ENCODE results near the gene XPC. TPM values are rescaled to one million over a fixed set of nuclear protein-coding genes. Genes with fewer than 3 reads are reported as not detected.

Gene XPC
- total RNA-seq, 1 donor, result 48.7 TPM

- H3K4me1 ChIP-seq (ENCODE audit: insufficient read depth, low read length), result no peaks in the 10 kb centered on the region
- H3K4me3 ChIP-seq (ENCODE audit: low read length), result no peak overlapping the region
- H3K9me3 ChIP-seq (ENCODE audit: low read depth, low read length), result peaks cover 4% of the 10 kb centered on the region
- no peaks in the 10 kb centered on the region for H3K27me3 ChIP-seq (ENCODE audit: insufficient read depth, low read length)
Observed at GRCh38 chr3:14166877-14167603, 11.4 kb downstream of the XPC start.

GRCh38 chr3:14162178-14162577, 16.2 kb downstream of the XPC start:
- Histone ChIP-seq H3K4me1 (ENCODE audit: insufficient read depth, low read length) (no peaks in the 10 kb centered on the region), H3K9me3 (ENCODE audit: low read depth, low read length) (peaks cover 20% of the 10 kb centered on the region), H3K4me3 (ENCODE audit: low read length) (no peak overlapping the region)

GRCh38 chr3:14161282-14161681, 17.1 kb downstream of the XPC start:
- Histone ChIP-seq H3K9me3 (ENCODE audit: low read depth, low read length) (peaks cover 20% of the 10 kb centered on the region), H3K4me3 (ENCODE audit: low read length) (no peak overlapping the region), H3K4me1 (ENCODE audit: insufficient read depth, low read length) (no peaks in the 10 kb centered on the region), H3K27me3 (ENCODE audit: insufficient read depth, low read length) (no peaks in the 10 kb centered on the region)

More at GRCh38 chr3:14162178-14162577, 16.2 kb downstream of the XPC start:
- H3K27me3 ChIP-seq (ENCODE audit: insufficient read depth, low read length), result no peaks in the 10 kb centered on the region

DNA sequence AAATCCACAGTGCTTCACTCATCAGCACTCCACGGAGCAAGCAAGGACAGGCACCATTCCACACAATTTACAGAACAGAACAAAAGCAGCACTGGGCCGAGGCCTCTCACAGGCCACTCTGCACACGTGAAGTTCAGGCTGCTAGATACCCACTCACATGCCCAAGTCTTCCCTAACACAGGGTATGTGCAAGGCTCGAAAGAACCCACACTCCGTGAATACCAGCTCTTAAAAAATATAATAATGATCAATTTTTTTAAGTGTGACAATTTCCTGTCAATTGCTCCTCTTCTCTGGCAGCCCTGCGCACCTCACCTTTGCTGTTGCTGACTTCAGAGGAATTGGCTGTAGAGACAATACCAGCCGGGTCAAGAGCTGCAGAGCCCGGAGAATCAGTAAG, 19.0 kb downstream of the XPC start:
- Histone ChIP-seq H3K4me1 (ENCODE audit: insufficient read depth, low read length) (no peaks in the 10 kb centered on the region), H3K9me3 (ENCODE audit: low read depth, low read length) (peaks cover 20% of the 10 kb centered on the region), H3K4me3 (ENCODE audit: low read length) (no peak overlapping the region), H3K27me3 (ENCODE audit: insufficient read depth, low read length) (no peaks in the 10 kb centered on the region)

GRCh38 chr3:14158370-14158769, 20.0 kb downstream of the XPC start:
- Histone ChIP-seq H3K4me3 (ENCODE audit: low read length) (no peak overlapping the region), H3K9me3 (ENCODE audit: low read depth, low read length) (peaks cover 20% of the 10 kb centered on the region), H3K4me1 (ENCODE audit: insufficient read depth, low read length) (no peaks in the 10 kb centered on the region)

DNA sequence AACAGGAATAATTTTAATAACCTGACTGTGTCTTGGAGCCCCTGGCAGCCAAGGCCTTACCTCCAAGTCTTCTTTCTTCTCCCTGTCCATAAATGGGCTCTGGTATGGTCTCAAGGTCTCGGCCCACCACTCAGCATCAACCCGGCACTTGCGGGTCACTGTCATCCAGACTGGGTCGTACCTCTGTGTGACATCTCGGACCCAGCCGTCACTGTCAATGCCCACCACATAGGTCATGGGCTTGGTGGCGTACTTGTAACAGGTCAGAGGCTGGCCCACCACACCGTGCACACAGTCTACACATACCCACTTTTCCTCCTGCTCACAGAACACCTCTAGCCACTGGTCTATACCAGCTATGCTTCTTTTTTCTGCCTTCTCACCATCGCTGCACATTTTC, 20.4 kb downstream of the XPC start:
- no peak overlapping the region for H3K4me3 ChIP-seq (ENCODE audit: low read length)

More at GRCh38 chr3:14158370-14158769, 20.0 kb downstream of the XPC start:
- no peaks in the 10 kb centered on the region for H3K27me3 ChIP-seq (ENCODE audit: insufficient read depth, low read length)

GRCh38 chr3:14156843-14157561, 21.4 kb downstream of the XPC start:
- H3K9me3 ChIP-seq (ENCODE audit: low read depth, low read length), result peaks cover 15% of the 10 kb centered on the region
- H3K4me1 ChIP-seq (ENCODE audit: insufficient read depth, low read length), result no peaks in the 10 kb centered on the region
- H3K4me3 ChIP-seq (ENCODE audit: low read length), result no peak overlapping the region
- H3K27me3 ChIP-seq (ENCODE audit: insufficient read depth, low read length), result no peaks in the 10 kb centered on the region

More for the DNA sequence above, 20.4 kb downstream of the XPC start:
- Histone ChIP-seq H3K27me3 (ENCODE audit: insufficient read depth, low read length) (no peaks in the 10 kb centered on the region), H3K4me1 (ENCODE audit: insufficient read depth, low read length) (no peaks in the 10 kb centered on the region), H3K9me3 (ENCODE audit: low read depth, low read length) (peaks cover 20% of the 10 kb centered on the region)

- Histone ChIP-seq H3K4me1 (ENCODE audit: insufficient read depth, low read length) (no peaks in the 10 kb centered on the region), H3K4me3 (ENCODE audit: low read length) (no peak overlapping the region), H3K9me3 (ENCODE audit: low read depth, low read length) (peaks cover 7% of the 10 kb centered on the region), H3K27me3 (ENCODE audit: insufficient read depth, low read length) (no peaks in the 10 kb centered on the region)
Observed at GRCh38 chr3:14156201-14156600, 22.2 kb downstream of the XPC start.

GRCh38 chr3:14154895-14155440, 23.4 kb downstream of the XPC start:
- H3K9me3 ChIP-seq (ENCODE audit: low read depth, low read length), result no peaks in the 10 kb centered on the region
- no peaks in the 10 kb centered on the region for H3K4me1 ChIP-seq (ENCODE audit: insufficient read depth, low read length)
- H3K4me3 ChIP-seq (ENCODE audit: low read length), result no peak overlapping the region
- H3K27me3 ChIP-seq (ENCODE audit: insufficient read depth, low read length), result no peaks in the 10 kb centered on the region

DNA sequence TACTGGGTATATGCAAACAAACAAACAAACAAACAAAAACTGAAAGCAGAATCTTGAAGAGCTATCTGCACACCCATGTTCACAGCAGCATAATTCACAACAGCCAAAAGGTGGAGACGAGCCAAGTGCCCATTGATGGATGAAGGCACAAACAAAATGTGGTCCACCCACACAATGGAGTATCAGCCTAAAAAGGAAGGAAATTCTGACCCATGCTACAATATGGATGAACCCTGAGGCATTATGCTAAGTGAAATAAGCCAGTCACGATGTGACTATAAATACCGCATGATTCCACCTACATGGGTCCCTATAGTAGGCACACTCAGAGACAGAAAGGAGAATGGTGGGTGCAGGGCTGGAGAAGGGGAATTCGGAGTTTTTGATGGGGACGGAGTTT, 24.1 kb downstream of the XPC start:
- Histone ChIP-seq H3K4me1 (ENCODE audit: insufficient read depth, low read length) (no peaks in the 10 kb centered on the region), H3K9me3 (ENCODE audit: low read depth, low read length) (no peaks in the 10 kb centered on the region), H3K4me3 (ENCODE audit: low read length) (no peak overlapping the region), H3K27me3 (ENCODE audit: insufficient read depth, low read length) (no peaks in the 10 kb centered on the region)

GRCh38 chr3:14153663-14154062, 24.7 kb downstream of the XPC start:
- H3K27me3 ChIP-seq (ENCODE audit: insufficient read depth, low read length), result no peaks in the 10 kb centered on the region
- H3K4me3 ChIP-seq (ENCODE audit: low read length), result no peak overlapping the region
- H3K9me3 ChIP-seq (ENCODE audit: low read depth, low read length), result no peaks in the 10 kb centered on the region
- no peaks in the 10 kb centered on the region for H3K4me1 ChIP-seq (ENCODE audit: insufficient read depth, low read length)

- Histone ChIP-seq H3K4me1 (ENCODE audit: insufficient read depth, low read length) (no peaks in the 10 kb centered on the region), H3K27me3 (ENCODE audit: insufficient read depth, low read length) (no peaks in the 10 kb centered on the region), H3K4me3 (ENCODE audit: low read length) (no peak overlapping the region), H3K9me3 (ENCODE audit: low read depth, low read length) (no peaks in the 10 kb centered on the region)
Observed at GRCh38 chr3:14152963-14153355, 25.4 kb downstream of the XPC start.

DNA sequence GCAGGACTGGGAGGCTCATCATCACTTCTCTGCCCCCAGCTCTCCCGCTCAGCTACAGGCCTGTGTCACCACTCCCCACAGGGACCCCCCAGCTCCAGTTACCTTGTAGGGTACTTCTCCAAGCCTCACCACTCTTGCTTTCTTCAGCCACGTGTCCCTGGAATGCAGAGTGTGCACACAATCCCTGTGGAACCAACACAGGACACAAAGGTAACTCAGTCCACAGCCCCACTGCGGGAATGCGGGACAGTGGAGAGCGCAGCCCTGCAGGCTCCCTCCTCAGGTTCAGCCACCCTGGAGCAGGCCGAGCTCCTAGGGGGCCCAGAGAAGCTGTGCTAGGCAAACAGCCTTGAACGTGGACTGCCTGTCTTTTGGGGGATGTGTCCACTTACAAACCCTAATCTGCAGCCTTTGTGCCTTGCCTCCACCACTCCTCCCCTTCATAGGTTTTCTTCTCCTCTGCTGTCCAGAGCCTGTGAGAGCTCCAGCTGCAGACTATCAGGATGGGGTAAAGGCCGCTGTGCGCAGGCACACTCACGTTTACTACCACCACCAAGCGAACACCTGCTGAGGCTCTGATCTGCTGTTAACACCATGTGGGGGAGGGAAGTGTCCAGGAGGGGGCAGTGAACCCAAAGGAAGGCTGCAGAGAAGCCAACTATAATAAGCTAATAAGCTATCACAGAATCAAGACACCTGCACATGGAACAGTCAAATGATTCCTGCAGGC, 26.0 kb downstream of the XPC start:
- H3K4me3 ChIP-seq (ENCODE audit: low read length), result no peak overlapping the region
- H3K27me3 ChIP-seq (ENCODE audit: insufficient read depth, low read length), result no peaks in the 10 kb centered on the region
- H3K4me1 ChIP-seq (ENCODE audit: insufficient read depth, low read length), result peaks cover under 1% of the 10 kb centered on the region
- no peaks in the 10 kb centered on the region for H3K9me3 ChIP-seq (ENCODE audit: low read depth, low read length)

GRCh38 chr3:14151471-14152083, 26.8 kb downstream of the XPC start:
- Histone ChIP-seq H3K4me1 (ENCODE audit: insufficient read depth, low read length) (peaks cover 9% of the 10 kb centered on the region), H3K27me3 (ENCODE audit: insufficient read depth, low read length) (no peaks in the 10 kb centered on the region), H3K9me3 (ENCODE audit: low read depth, low read length) (no peaks in the 10 kb centered on the region), H3K4me3 (ENCODE audit: low read length) (no peak overlapping the region)
